Stimulated activated effector memory CD8-positive, alpha-beta T cell treated with anti-CD3 and anti-CD28 coated beads, Interleukin-12 subunit alpha, Interleukin-12 subunit beta, amount 100 ng/mL, for 72 hours (primary cell): ENCODE measurements around the gene CDH13.

Experiments
- ATAC-seq: fragments of 150-1000 bp; cut with Tn5 transposase; 2 replicates; pipeline ENCODE4 v1.10.0; 2021
- DNase-seq, 2 donors: peaks; one replicate each; pipeline ENCODE4 v3.0.0; 2021 to 2022; ENCODE audit warnings: low spot score in 2 of 2
- H3K27ac Mint-ChIP-seq: one replicate; pipeline ENCODE4 v1.8.0; 2022; ENCODE audit warnings: mild to moderate bottlenecking, mixed read lengths
- H3K36me3 Mint-ChIP-seq: one replicate; pipeline ENCODE4 v1.8.0; 2022; ENCODE audit warnings: mild to moderate bottlenecking, mixed read lengths
- H3K4me1 Mint-ChIP-seq: one replicate; pipeline ENCODE4 v1.8.0; 2022; ENCODE audit warnings: mixed read lengths
- H3K4me3 Mint-ChIP-seq: one replicate; pipeline ENCODE4 v1.8.0; 2022; ENCODE audit warnings: mild to moderate bottlenecking, mixed read lengths
- H3K9me3 Mint-ChIP-seq: one replicate; pipeline ENCODE4 v1.8.0; 2022; ENCODE audit warnings: mixed read lengths

Gene CDH13

DNA sequence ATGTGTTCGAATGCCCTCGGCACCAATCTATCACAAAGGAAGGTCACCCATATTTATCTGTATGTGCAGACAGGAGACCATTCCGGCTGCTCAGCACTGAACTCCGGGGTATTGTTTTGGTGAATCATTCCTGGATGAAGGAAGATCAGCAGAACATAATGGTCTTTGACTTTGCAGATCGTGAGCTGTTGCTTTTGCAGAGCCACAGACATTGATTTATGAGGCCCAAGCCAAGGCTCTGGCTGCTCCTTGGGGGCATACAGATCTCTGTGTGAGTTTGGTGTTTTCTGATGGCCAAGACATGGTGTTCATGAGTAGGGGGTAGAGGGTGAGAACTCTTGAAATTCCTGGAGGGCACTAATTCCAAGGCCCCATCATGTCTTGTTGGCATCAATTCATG lies 722.2 kb downstream of the CDH13 start:
- Mint-ChIP-seq H3K27ac (no peak overlapping the region), H3K36me3 (no peaks in the 10 kb centered on the region), H3K4me1 (no peaks in the 10 kb centered on the region), H3K9me3 (peaks cover 2% of the 10 kb centered on the region), H3K4me3 (no peak overlapping the region)
- no peak for DNase-seq
- ATAC-seq: no peak

GRCh38 chr16:83350481-83350880 lies 723.7 kb downstream of the CDH13 start:
- Mint-ChIP-seq H3K4me1 (no peaks in the 10 kb centered on the region), H3K4me3 (no peak overlapping the region), H3K27ac (no peak overlapping the region), H3K9me3 (peaks cover 2% of the 10 kb centered on the region), H3K36me3 (no peaks in the 10 kb centered on the region)
- ATAC-seq: no peak
- DNase-seq: no peak

DNA sequence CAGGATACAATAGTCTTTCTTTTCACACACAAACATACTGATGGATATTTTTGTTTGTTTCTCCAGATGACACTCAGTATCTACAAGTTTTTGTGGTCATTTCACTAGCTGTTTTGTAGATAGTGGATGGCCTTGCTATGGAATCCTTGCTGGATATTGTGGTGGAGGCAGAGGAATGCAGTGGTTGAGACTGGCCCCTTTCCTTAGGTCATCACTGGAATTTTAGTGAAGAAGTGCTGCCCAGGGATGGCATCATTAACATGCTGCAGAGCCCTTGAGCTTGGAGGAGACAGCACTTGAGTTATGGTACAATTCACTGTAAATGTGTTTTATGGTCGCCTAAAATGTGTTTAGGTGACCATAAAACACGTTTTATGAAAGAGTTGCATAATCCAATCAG lies 725.1 kb downstream of the CDH13 start:
- ATAC-seq: no peak
- no peaks in the 10 kb centered on the region for H3K36me3 Mint-ChIP-seq
- DNase-seq: no peak
- H3K27ac Mint-ChIP-seq: no peak overlapping the region
- no peaks in the 10 kb centered on the region for H3K9me3 Mint-ChIP-seq
- H3K4me3 Mint-ChIP-seq: no peak overlapping the region
- no peaks in the 10 kb centered on the region for H3K4me1 Mint-ChIP-seq

DNA sequence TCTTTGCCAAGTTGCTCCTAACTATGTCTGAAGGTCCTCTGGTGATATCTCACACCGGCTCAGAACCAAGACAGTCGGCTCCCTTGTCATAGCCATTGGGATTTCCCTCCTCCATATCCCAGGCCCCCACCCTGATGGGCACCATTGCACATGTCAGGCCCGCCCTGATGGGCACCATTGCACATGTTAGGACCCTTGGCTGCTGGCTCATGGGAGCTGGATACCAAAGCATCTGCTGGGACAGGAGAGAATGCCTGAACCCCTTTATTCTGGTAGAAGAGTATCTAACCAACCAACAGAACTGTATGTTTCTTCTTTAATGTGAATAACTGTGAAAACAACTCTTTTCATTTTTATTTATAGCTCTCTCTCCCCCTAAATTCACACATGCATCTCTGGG lies 726.5 kb downstream of the CDH13 start:
- no peak overlapping the region for H3K27ac Mint-ChIP-seq
- no peaks in the 10 kb centered on the region for H3K9me3 Mint-ChIP-seq
- no peak overlapping the region for H3K4me3 Mint-ChIP-seq
- H3K36me3 Mint-ChIP-seq: no peaks in the 10 kb centered on the region
- no peak for DNase-seq
- H3K4me1 Mint-ChIP-seq: no peaks in the 10 kb centered on the region
- no peak for ATAC-seq

DNA sequence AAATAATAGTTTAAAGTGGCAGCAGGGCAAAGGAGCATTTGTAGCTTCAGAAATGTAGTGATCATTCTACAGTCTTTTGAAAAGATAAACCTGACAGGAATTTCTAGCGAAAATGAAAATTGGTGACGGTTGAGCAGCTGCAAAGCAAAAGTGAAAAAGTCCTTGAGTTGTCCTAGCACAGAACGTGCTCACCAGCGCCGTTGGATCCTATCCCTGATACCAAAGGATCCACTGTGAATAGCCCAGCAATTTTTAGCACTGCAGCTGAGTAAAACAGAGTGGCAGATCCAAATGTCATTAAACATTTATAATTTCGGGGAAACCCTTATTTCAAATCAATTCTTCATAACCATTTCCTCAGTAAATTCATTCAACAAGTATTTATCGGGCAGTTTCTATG lies 727.2 kb downstream of the CDH13 start:
- H3K9me3 Mint-ChIP-seq: no peaks in the 10 kb centered on the region
- H3K4me1 Mint-ChIP-seq: no peaks in the 10 kb centered on the region
- no peak overlapping the region for H3K27ac Mint-ChIP-seq
- no peaks in the 10 kb centered on the region for H3K36me3 Mint-ChIP-seq
- no peak for ATAC-seq
- H3K4me3 Mint-ChIP-seq: no peak overlapping the region
- DNase-seq: no peak

GRCh38 chr16:83355570-83356218 lies 728.9 kb downstream of the CDH13 start:
- peak; percentile 57 for ATAC-seq
- no peaks in the 10 kb centered on the region for H3K4me1 Mint-ChIP-seq

DNA sequence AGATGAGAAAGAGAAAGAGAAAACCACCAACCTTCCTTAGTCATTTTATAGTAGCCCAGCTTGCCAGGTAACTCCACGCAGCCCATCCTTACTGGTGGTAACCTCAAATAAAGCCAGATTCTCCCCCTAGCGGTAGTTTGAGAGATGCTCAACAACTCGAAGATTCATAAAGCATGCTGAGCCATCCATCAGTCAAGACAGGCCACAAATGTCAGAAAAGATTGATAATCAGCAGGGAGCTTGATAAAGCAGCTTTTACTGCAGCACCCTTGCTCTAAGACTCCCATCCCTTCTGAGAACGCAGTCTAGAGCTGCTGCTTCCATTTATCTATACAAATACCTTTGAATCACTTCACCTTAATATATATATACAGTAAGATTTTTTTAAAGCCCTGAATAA lies 729.5 kb downstream of the CDH13 start:
- Mint-ChIP-seq H3K4me1 (no peaks in the 10 kb centered on the region), H3K36me3 (no peaks in the 10 kb centered on the region), H3K9me3 (no peaks in the 10 kb centered on the region), H3K27ac (no peak overlapping the region), H3K4me3 (no peak overlapping the region)
- no peak for DNase-seq
- ATAC-seq: peak; percentile 66

More at GRCh38 chr16:83355570-83356218, 728.9 kb downstream of the CDH13 start:
- Mint-ChIP-seq H3K4me3 (no peak overlapping the region), H3K9me3 (no peaks in the 10 kb centered on the region), H3K36me3 (no peaks in the 10 kb centered on the region), H3K27ac (no peak overlapping the region)
- DNase-seq: no peak

GRCh38 chr16:83356986-83357385 lies 730.2 kb downstream of the CDH13 start:
- ATAC-seq (no peak), DNase-seq (no peak)
- no peaks in the 10 kb centered on the region for H3K36me3 Mint-ChIP-seq

DNA sequence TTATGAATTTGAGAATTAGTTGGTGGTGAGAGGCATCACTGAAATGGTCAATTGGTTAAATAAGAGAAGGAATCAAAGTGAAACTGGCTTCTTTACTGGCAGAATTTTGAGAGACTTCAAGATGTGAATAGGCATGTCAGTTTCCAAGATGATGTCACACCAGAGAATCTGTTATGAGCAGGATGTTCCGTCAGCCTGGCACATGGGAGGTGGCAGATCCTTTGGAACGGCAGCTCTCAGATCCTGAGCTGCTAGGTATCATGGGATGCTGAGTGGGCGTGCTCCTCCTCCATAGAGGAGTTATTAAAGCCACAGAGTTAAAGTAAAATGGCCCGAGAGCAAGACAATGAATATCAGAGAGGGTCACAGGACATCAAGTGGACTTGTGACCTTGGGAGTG lies 736.8 kb downstream of the CDH13 start:
- Mint-ChIP-seq H3K4me1 (no peaks in the 10 kb centered on the region), H3K9me3 (no peaks in the 10 kb centered on the region), H3K27ac (no peak overlapping the region), H3K4me3 (no peak overlapping the region), H3K36me3 (no peaks in the 10 kb centered on the region)
- ATAC-seq (no peak), DNase-seq (no peak)

More at GRCh38 chr16:83356986-83357385, 730.2 kb downstream of the CDH13 start:
- no peaks in the 10 kb centered on the region for H3K9me3 Mint-ChIP-seq
- H3K27ac Mint-ChIP-seq: no peak overlapping the region
- H3K4me3 Mint-ChIP-seq: no peak overlapping the region
- H3K4me1 Mint-ChIP-seq: no peaks in the 10 kb centered on the region

- ATAC-seq (no peak), DNase-seq (no peak)
- H3K4me3 Mint-ChIP-seq: no peak overlapping the region
- H3K27ac Mint-ChIP-seq: no peak overlapping the region
- no peaks in the 10 kb centered on the region for H3K36me3 Mint-ChIP-seq
- no peaks in the 10 kb centered on the region for H3K4me1 Mint-ChIP-seq
- peaks cover 5% of the 10 kb centered on the region for H3K9me3 Mint-ChIP-seq
These were observed 738.4 kb downstream of the CDH13 start for GRCh38 chr16:83365166-83365565.

GRCh38 chr16:83366228-83366627 lies 739.5 kb downstream of the CDH13 start:
- Mint-ChIP-seq H3K9me3 (peaks cover 5% of the 10 kb centered on the region), H3K36me3 (no peaks in the 10 kb centered on the region), H3K4me3 (no peak overlapping the region), H3K4me1 (no peaks in the 10 kb centered on the region), H3K27ac (no peak overlapping the region)
- no peak for ATAC-seq
- no peak for DNase-seq

DNA sequence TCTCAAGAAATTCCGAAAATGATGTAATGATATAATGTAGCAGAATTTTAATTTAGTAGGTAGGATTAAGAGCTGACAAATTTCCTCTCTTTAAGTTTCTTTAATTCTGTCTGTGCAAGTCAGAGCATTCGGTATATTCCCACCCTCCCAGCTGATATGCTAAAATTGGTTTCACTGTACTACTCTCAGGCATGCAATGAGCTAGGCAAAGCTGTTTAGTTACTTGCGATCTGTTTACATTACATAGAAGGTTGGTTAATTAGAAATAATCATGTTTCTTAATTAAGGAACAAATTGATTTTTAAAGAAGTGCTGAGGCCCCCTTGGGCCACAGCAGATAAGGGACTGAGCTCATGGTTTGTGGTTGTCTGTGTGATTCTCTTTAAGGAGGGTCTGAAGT lies 748.2 kb downstream of the CDH13 start:
- Mint-ChIP-seq H3K4me3 (no peak overlapping the region), H3K9me3 (no peaks in the 10 kb centered on the region), H3K4me1 (no peaks in the 10 kb centered on the region), H3K36me3 (no peaks in the 10 kb centered on the region), H3K27ac (no peak overlapping the region)
- DNase-seq (no peak), ATAC-seq (no peak)

DNA sequence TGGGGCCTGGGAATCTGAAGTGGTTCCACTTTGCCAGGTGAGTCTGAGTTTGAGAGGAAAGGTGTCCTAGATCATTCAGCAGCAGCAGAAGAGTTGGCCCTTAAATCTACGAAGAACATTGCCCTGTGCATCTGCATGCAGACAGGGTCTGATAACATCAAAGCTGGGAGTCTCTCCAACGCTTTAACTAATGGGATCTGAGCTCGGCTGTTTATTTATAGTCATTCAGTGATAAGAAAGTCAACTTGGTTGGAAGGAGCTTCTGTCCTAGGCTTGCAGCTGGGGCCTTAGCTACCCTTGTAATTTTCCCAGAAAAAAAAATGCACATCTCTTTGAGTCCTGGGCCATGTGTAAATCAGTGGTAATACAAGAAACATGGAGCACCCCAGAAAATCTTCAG lies 763.0 kb downstream of the CDH13 start:
- H3K4me3 Mint-ChIP-seq: no peak overlapping the region
- no peak overlapping the region for H3K27ac Mint-ChIP-seq
- DNase-seq: no peak
- ATAC-seq: no peak
- H3K9me3 Mint-ChIP-seq: peaks cover 14% of the 10 kb centered on the region
- H3K36me3 Mint-ChIP-seq: no peaks in the 10 kb centered on the region
- no peaks in the 10 kb centered on the region for H3K4me1 Mint-ChIP-seq

DNA sequence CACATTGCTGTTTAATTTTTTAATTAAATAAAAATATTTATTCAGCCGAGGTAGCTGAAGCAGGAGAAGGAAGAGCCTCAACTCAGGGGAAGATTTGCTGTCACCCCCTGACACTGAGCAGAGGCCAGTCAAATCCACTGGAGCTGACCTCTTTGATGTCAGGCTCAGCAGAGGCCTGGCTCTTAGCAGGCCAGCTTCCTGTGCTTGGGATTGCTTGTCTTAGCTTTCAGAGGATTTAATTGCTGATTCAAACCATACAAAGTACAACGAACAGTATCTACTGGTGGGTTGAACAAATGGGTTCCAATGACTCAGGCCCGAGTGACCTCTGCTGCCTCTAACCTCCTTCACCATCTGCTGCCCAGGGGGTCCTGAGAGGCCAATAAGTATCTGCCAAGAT lies 764.0 kb downstream of the CDH13 start:
- Mint-ChIP-seq H3K4me1 (no peaks in the 10 kb centered on the region), H3K4me3 (no peak overlapping the region)

GRCh38 chr16:83392743-83393142 lies 766.0 kb downstream of the CDH13 start:
- no peaks in the 10 kb centered on the region for H3K4me1 Mint-ChIP-seq
- no peak overlapping the region for H3K4me3 Mint-ChIP-seq
- H3K9me3 Mint-ChIP-seq: peaks cover 14% of the 10 kb centered on the region
- no peak for DNase-seq
- H3K36me3 Mint-ChIP-seq: no peaks in the 10 kb centered on the region
- no peak overlapping the region for H3K27ac Mint-ChIP-seq
- no peak for ATAC-seq

More for the DNA sequence above, 764.0 kb downstream of the CDH13 start:
- DNase-seq (no peak), ATAC-seq (no peak)
- Mint-ChIP-seq H3K27ac (no peak overlapping the region), H3K9me3 (peaks cover 14% of the 10 kb centered on the region), H3K36me3 (no peaks in the 10 kb centered on the region)

- no peak overlapping the region for H3K4me3 Mint-ChIP-seq
- ATAC-seq: no peak
- H3K9me3 Mint-ChIP-seq: peaks cover 14% of the 10 kb centered on the region
- H3K27ac Mint-ChIP-seq: no peak overlapping the region
- DNase-seq: no peak
- no peaks in the 10 kb centered on the region for H3K4me1 Mint-ChIP-seq
- no peaks in the 10 kb centered on the region for H3K36me3 Mint-ChIP-seq
These were observed 766.6 kb downstream of the CDH13 start for GRCh38 chr16:83393196-83393981.
